SK-N-SH (cell line): Measurements from ENCODE around the gene GCN1. TPM values are rescaled to one million over a fixed set of nuclear protein-coding genes. Genes with fewer than 3 reads are reported as not detected.

Experiments
- CTCF ChIA-PET: fragments of 300-600, 350-600 bp; formaldehyde crosslinking; extraction: SDS; loops from one replicate; lab custom pipeline; 2021; lab: Yijun Ruan, JAX
- POLR2A ChIA-PET: fragments of 350-600 bp; sonication (Branson Sonifier 250); formaldehyde crosslinking; extraction: SDS; loops from one replicate; lab custom pipeline; 2020; ENCODE audit warnings: antibody characterized with exemption, inconsistent platforms; lab: Yijun Ruan, JAX
- DNase-seq: peaks from one replicate; pipeline ENCODE4 v3.0.0; 2012
- H2AFZ ChIP-seq: fragments of 200-600 bp; sonication (generic); 2 replicates; pipeline ENCODE4 v1.8.1; 2016; ENCODE audit warnings: antibody characterized with exemption, mild to moderate bottlenecking, low read depth
- H3F3A ChIP-seq: fragments of 200-600 bp; sonication (generic); replicated peaks from 2 replicates; pipeline ENCODE3; 2016; ENCODE audit warnings: antibody characterized with exemption, mild to moderate bottlenecking; ENCODE audit not compliant: insufficient read depth
- H3K27ac ChIP-seq, 2 experiments: fragments of 200-500 bp in 1 of 2; fragments of 200-600 bp in 1 of 2; sonication (Bioruptor generic) in 1 of 2; sonication (generic), shearing (Covaris generic) in 1 of 2; 2 replicates each; pipeline versions ENCODE4 v1.5.1 to v1.6.1; 2014 to 2016; ENCODE audit warnings: low read depth in 2 of 2, inconsistent platforms in 1 of 2, low read length in 1 of 2, mild to moderate bottlenecking in 1 of 2, mixed read lengths in 1 of 2
- H3K27me3 ChIP-seq: fragments of 200-600 bp; sonication (generic), shearing (Covaris generic); 2 replicates; pipeline ENCODE4 v1.6.1; 2016; ENCODE audit warnings: mixed run types; ENCODE audit not compliant: insufficient read depth
- H3K36me3 ChIP-seq, 2 experiments: fragments of 200-500 bp in 1 of 2; fragments of 200-600 bp in 1 of 2; sonication (Bioruptor generic) in 1 of 2; sonication (generic) in 1 of 2; replicated peaks in 1 of 2; 2 replicates each; pipeline versions ENCODE3 to v1.5.1; 2014 to 2016; ENCODE audit warnings: low read length in 1 of 2, mild to moderate bottlenecking in 1 of 2; ENCODE audit not compliant: insufficient read depth in 2 of 2, control insufficient read depth in 1 of 2
- H3K4me1 ChIP-seq, 2 experiments: fragments of 200-500 bp in 1 of 2; fragments of 200-600 bp in 1 of 2; sonication (Bioruptor generic) in 1 of 2; sonication (generic), shearing (Covaris generic) in 1 of 2; 2 replicates each; pipeline versions ENCODE4 v1.5.1 to v1.6.1; 2014 to 2016; ENCODE audit warnings: low read depth in 1 of 2, low read length in 1 of 2, mixed run types in 1 of 2; ENCODE audit not compliant: insufficient read depth in 2 of 2, control insufficient read depth in 1 of 2
- H3K4me2 ChIP-seq: fragments of 200-600 bp; sonication (generic), shearing (Covaris generic); 2 replicates; pipeline ENCODE4 v1.6.1; 2017; ENCODE audit warnings: mixed run types
- H3K4me3 ChIP-seq, 2 experiments: fragments of 200-500 bp in 1 of 2; fragments of 200-600 bp in 1 of 2; sonication (Bioruptor generic) in 1 of 2; sonication (generic), shearing (Covaris generic) in 1 of 2; 2 replicates each; pipeline versions ENCODE4 v1.5.1 to v1.8.1; 2014 to 2016; ENCODE audit warnings: low read depth in 2 of 2, inconsistent platforms in 1 of 2, low read length in 1 of 2, mild to moderate bottlenecking in 1 of 2, mixed read lengths in 1 of 2, moderate library complexity in 1 of 2
- H3K79me2 ChIP-seq: fragments of 200-600 bp; sonication (generic); 2 replicates; pipeline ENCODE4 v1.8.1; 2017; ENCODE audit warnings: mild to moderate bottlenecking; ENCODE audit not compliant: insufficient read depth
- H3K9ac ChIP-seq: fragments of 200-600 bp; sonication (generic); 2 replicates; pipeline ENCODE4 v1.6.1; 2017; ENCODE audit warnings: mixed run types
- H3K9me2 ChIP-seq: fragments of 200-600 bp; sonication (generic); 2 replicates; pipeline ENCODE4 v1.6.1; 2017; ENCODE audit warnings: mixed run types
- H3K9me3 ChIP-seq: fragments of 200-600 bp; sonication (generic); 2 replicates; pipeline ENCODE4 v1.6.1; 2017; ENCODE audit warnings: mixed run types, mild to moderate bottlenecking, moderate library complexity
- H4K20me1 ChIP-seq: fragments of 200-600 bp; sonication (generic); 2 replicates; pipeline ENCODE4 v1.6.1; 2017; ENCODE audit warnings: mild to moderate bottlenecking, mixed run types; ENCODE audit not compliant: insufficient read depth
- EP300 ChIP-seq, 2 experiments: IDR thresholded peaks; 2 replicates each; pipeline versions ENCODE4 v1.4.0 to v1.6.1; 2012; ENCODE audit warnings: borderline replicate concordance in 1 of 2, low read depth in 1 of 2, low read length in 1 of 2
- FOSL2 ChIP-seq: IDR thresholded peaks from 2 replicates; pipeline ENCODE4 v1.4.0; 2012; ENCODE audit warnings: low read depth, mild to moderate bottlenecking, moderate library complexity, borderline replicate concordance
- GABPA ChIP-seq: IDR thresholded peaks from 2 replicates; pipeline ENCODE4 v1.4.0; 2012; ENCODE audit warnings: low read depth, mild to moderate bottlenecking
- JUND ChIP-seq: IDR thresholded peaks from 2 replicates; pipeline ENCODE4 v1.4.0; 2012
- MEF2A ChIP-seq: IDR thresholded peaks from 2 replicates; pipeline ENCODE4 v1.4.0; 2012; ENCODE audit warnings: low read depth, borderline replicate concordance
- MXI1 ChIP-seq: IDR thresholded peaks from 2 replicates; pipeline ENCODE4 v1.6.1; 2012; ENCODE audit warnings: mild to moderate bottlenecking, low read depth, low read length, improper control_type of control experiment
- SIN3A ChIP-seq: IDR thresholded peaks from 2 replicates; pipeline ENCODE4 v1.6.1; 2012; ENCODE audit warnings: low read depth, mild to moderate bottlenecking, low read length, moderate library complexity, borderline replicate concordance
- TCF12 ChIP-seq: IDR thresholded peaks from 2 replicates; pipeline ENCODE4 v1.4.0; 2012
- TEAD4 ChIP-seq: IDR thresholded peaks from 2 replicates; pipeline ENCODE4 v1.4.0; 2012; ENCODE audit warnings: mild to moderate bottlenecking, borderline replicate concordance; ENCODE audit not compliant: insufficient read depth
- YY1 ChIP-seq: IDR thresholded peaks from 2 replicates; pipeline ENCODE4 v1.4.0; 2012; ENCODE audit warnings: low read depth, mild to moderate bottlenecking
- WGBS: methylation state at CpG from one replicate; pipeline ENCODE4 v1.1.6; 2017; ENCODE audit warnings: low lambda C conversion rate; 5-methylcytosine and 5-hydroxymethylcytosine counted together
- polyA plus RNA-seq, 3 experiments: library from polyadenylated mRNA; depleted of rRNA; stranded (reverse); fragments of >200 nt; gene quantifications; 2 replicates each; pipeline ENCODE4 v1.2.3, GENCODE V29; 2012
- TF ChIP-seq, protein P1 (sequence below): fragments of 200-600 bp; sonication (generic); IDR thresholded peaks from 2 replicates; pipeline ENCODE4 v1.6.1; 2017; ENCODE audit warnings: antibody characterized with exemption, mild to moderate bottlenecking, moderate library complexity
- TF ChIP-seq, protein P2 (sequence below): IDR thresholded peaks from 2 replicates; pipeline ENCODE4 v1.4.0; 2012; ENCODE audit warnings: low read depth, borderline replicate concordance
- TF ChIP-seq, protein P3 (sequence below): fragments of 150-350 bp; IDR thresholded peaks from 2 replicates; pipeline ENCODE4 v1.6.1; 2017; ENCODE audit warnings: antibody characterized with exemption, low read length, low read depth, borderline replicate concordance

GCN1 gene
- polyA plus RNA-seq, 1 of the 3 experiments (the other 2 are of a cell fraction) = 54.4 TPM

DNA sequence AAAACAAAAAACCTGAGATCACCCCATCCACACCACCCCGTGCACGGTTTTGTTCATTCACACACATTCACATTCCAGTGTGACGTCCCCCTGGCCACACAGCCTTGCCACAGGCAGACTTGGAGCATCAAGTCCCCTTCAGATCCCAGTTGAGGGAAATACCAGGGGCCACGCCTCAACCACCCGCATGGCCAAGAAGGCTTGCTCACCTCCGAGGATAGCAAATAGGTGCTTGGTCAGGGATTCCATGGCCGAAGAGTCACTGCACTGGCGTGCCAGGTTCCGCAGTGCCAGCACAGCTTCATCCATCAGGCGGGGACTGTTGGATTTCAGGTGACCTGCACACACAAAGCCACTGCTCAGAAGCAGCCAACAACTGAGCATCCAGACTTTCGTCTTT lies 19.0 kb downstream of the GCN1 start:
- Histone ChIP-seq H3K27ac (no peak overlapping the region), H3K4me1 (no peaks in the 10 kb centered on the region), H3K9ac (no peak overlapping the region), H3K9me3 (no peaks in the 10 kb centered on the region), H3K9me2 (no peaks in the 10 kb centered on the region), H3K27me3 (no peaks in the 10 kb centered on the region), H3K4me3 (no peak overlapping the region), H3K4me2 (no peak overlapping the region), H3K79me2 (peaks cover 23% of the 10 kb centered on the region), H3F3A (no peaks in the 10 kb centered on the region), H3K36me3 (peaks cover 69 to 72% of the 10 kb centered on the region in 2 experiments), H4K20me1 (no peaks in the 10 kb centered on the region), H2AFZ (no peak overlapping the region)
- 92% methylated on average over 11 of the region's 11 CpGs for WGBS
- CTCF ChIA-PET = no interaction called here
- DNase-seq = no peak
- POLR2A ChIA-PET = interaction anchor here (0.8 kb wide), 1 partner anchor 19 kb away, joined by 3 read pairs; no protein-coding TSS in a partner anchor
- TF ChIP-seq EP300 (IDR thresholded peaks at IDR 0.05; ENCODE audit: borderline replicate concordance in 1 of 2, low read depth in 1 of 2, low read length in 1 of 2) (no peak), SIN3A (no peak), JUND (no peak), FOSL2 (no peak)
- TF ChIP-seq, protein P1, sequence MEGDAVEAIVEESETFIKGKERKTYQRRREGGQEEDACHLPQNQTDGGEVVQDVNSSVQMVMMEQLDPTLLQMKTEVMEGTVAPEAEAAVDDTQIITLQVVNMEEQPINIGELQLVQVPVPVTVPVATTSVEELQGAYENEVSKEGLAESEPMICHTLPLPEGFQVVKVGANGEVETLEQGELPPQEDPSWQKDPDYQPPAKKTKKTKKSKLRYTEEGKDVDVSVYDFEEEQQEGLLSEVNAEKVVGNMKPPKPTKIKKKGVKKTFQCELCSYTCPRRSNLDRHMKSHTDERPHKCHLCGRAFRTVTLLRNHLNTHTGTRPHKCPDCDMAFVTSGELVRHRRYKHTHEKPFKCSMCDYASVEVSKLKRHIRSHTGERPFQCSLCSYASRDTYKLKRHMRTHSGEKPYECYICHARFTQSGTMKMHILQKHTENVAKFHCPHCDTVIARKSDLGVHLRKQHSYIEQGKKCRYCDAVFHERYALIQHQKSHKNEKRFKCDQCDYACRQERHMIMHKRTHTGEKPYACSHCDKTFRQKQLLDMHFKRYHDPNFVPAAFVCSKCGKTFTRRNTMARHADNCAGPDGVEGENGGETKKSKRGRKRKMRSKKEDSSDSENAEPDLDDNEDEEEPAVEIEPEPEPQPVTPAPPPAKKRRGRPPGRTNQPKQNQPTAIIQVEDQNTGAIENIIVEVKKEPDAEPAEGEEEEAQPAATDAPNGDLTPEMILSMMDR = no peak

DNA sequence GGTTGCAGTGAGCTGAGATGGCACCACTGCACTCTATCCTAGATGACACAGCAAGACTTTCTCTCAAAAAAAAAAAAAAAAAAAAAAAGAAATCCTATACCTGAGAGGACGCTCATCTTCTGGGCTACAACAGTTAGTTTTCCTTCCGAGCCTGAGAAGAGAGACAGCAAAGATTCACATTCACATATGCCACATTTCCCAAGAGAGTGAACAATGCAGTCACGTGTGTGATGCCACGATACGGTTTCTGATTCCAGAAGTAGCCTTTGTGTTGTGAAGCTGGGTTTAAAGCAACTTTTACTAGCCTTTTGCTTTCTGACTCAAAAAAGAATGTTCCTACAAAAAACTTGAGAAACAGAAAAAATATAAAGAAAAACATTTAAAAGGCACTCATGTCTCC lies 19.5 kb downstream of the GCN1 start:
- peaks cover 22% of the 10 kb centered on the region for H3K79me2 ChIP-seq
- POLR2A ChIA-PET = interaction anchor here (0.8 kb wide), 1 partner anchor 20 kb away, joined by 3 read pairs; no protein-coding TSS in a partner anchor
- H3K36me3 ChIP-seq = peaks cover 72 to 73% of the 10 kb centered on the region in 2 experiments

DNA sequence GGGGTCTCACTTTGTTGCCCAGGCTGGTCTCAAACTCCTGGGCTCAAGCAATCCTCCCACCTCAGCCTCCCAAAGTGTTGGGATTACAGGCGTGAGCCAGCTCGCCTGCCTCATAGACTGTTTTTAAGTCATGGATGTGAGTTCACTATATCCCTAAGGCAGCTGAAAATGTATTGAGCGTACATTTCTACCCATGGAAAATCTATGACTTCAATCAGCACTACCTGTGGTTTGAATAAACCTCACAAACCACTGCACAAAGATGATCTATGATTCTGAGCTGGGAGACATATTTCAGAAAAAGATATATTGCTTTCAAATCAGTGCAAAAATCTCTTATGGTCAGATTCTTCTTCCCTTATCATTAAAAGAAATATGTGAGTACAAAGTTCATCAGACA lies 22.5 kb downstream of the GCN1 start:
- Histone ChIP-seq H4K20me1 (0 out of 2 replicates have a peak, but pooled peaks cover 4% of the 10 kb centered on the region), H3K36me3 (peaks cover 61 to 71% of the 10 kb centered on the region in 2 experiments)
- WGBS = 100% methylated on average over 3 of the region's 3 CpGs
- TF ChIP-seq YY1 (no peak), TCF12 (no peak), MEF2A (no peak), MXI1 (no peak), GABPA (no peak), TEAD4 (no peak), EP300 (IDR thresholded peaks at IDR 0.05; ENCODE audit: borderline replicate concordance in 1 of 2, low read depth in 1 of 2, low read length in 1 of 2) (no peak)
- TF ChIP-seq, protein P2, sequence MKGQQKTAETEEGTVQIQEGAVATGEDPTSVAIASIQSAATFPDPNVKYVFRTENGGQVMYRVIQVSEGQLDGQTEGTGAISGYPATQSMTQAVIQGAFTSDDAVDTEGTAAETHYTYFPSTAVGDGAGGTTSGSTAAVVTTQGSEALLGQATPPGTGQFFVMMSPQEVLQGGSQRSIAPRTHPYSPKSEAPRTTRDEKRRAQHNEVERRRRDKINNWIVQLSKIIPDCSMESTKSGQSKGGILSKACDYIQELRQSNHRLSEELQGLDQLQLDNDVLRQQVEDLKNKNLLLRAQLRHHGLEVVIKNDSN = no peak
- TF ChIP-seq, protein P1 = no peak
- TF ChIP-seq, protein P3, sequence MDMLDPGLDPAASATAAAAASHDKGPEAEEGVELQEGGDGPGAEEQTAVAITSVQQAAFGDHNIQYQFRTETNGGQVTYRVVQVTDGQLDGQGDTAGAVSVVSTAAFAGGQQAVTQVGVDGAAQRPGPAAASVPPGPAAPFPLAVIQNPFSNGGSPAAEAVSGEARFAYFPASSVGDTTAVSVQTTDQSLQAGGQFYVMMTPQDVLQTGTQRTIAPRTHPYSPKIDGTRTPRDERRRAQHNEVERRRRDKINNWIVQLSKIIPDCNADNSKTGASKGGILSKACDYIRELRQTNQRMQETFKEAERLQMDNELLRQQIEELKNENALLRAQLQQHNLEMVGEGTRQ = no peak
- TF ChIP-seq, all 33 proteins: peak for 0
- H3K27ac ChIP-seq = no peak overlapping the region
- H3K4me2 ChIP-seq = no peak overlapping the region
- H3K4me3 ChIP-seq = no peak overlapping the region
- H3K79me2 ChIP-seq = peaks cover 13% of the 10 kb centered on the region; the same call in 1 of the 2 replicates
- no peak overlapping the region for H2AFZ ChIP-seq
- H3K4me1 ChIP-seq = no peaks in the 10 kb centered on the region
- no peaks in the 10 kb centered on the region for H3K9me3 ChIP-seq
- H3F3A ChIP-seq = peaks cover 7% of the 10 kb centered on the region
- ChIA-PET CTCF (interaction anchor here (0.9 to 1.2 kb wide), 3 partner anchors 13 to 56 kb away, joined by 3 read pairs; no protein-coding TSS in a partner anchor), POLR2A (no interaction called here)
- H3K9ac ChIP-seq = no peak overlapping the region
- DNase-seq = no peak
- no peaks in the 10 kb centered on the region for H3K27me3 ChIP-seq
- H3K9me2 ChIP-seq = no peaks in the 10 kb centered on the region

More for the DNA sequence above, 19.5 kb downstream of the GCN1 start:
- no peak for TF ChIP-seq SIN3A
- no peaks in the 10 kb centered on the region for H3K4me1 ChIP-seq
- CTCF ChIA-PET = no interaction called here
- no peaks in the 10 kb centered on the region for H3K9me3 ChIP-seq
- H3K4me3 ChIP-seq = no peak overlapping the region
- H3K27me3 ChIP-seq = no peaks in the 10 kb centered on the region
- WGBS = 92% methylated on average over 5 of the region's 5 CpGs
- H2AFZ ChIP-seq = no peak overlapping the region
- no peak overlapping the region for H3K27ac ChIP-seq
- H4K20me1 ChIP-seq = 0 out of 2 replicates have a peak, but pooled peaks cover under 1% of the 10 kb centered on the region
- peaks cover 3% of the 10 kb centered on the region for H3F3A ChIP-seq
- H3K4me2 ChIP-seq = no peak overlapping the region
- DNase-seq = no peak
- no peaks in the 10 kb centered on the region for H3K9me2 ChIP-seq
- no peak overlapping the region for H3K9ac ChIP-seq
